Measurements from ENCODE around the gene STX8.

- TF ChIP-seq ZBTB17 (tag by site-specific recombination; IDR thresholded peaks at IDR 0.05) (no peak), REST (tag by site-specific recombination; IDR thresholded peaks at IDR 0.05) (no peak), HOXA7 (CRISPR knock-in tag; IDR thresholded peaks at IDR 0.05; ENCODE audit: borderline replicate concordance) (no peak), RBAK (tag by site-specific recombination; IDR thresholded peaks at IDR 0.05) (no peak), CTCF (tag by site-specific recombination; IDR thresholded peaks at IDR 0.05) (no peak), PRDM10 (tag by site-specific recombination; IDR thresholded peaks at IDR 0.05) (no peak), PATZ1 (tag by site-specific recombination; IDR thresholded peaks at IDR 0.05) (no peak), ZNF394 (tag by site-specific recombination; IDR thresholded peaks at IDR 0.05; ENCODE audit: borderline replicate concordance) (no peak), ZSCAN16 (tag by site-specific recombination; IDR thresholded peaks at IDR 0.05) (no peak), KLF1 (tag by site-specific recombination; IDR thresholded peaks at IDR 0.05) (no peak), ZNF324 (tag by site-specific recombination; IDR thresholded peaks at IDR 0.05) (no peak), ZNF391 (tag by site-specific recombination; IDR thresholded peaks at IDR 0.05; ENCODE audit: borderline replicate concordance, low read depth) (no peak), ZNF76 (tag by site-specific recombination; IDR thresholded peaks at IDR 0.05; ENCODE audit: borderline replicate concordance, low read depth) (no peak), ATF2 (tag by site-specific recombination; IDR thresholded peaks at IDR 0.05; ENCODE audit: low read depth) (no peak)
These were observed 36.4 kb upstream of the STX8 start for GRCh38 chr17:9612006-9612405.

Data from HEK293 (cell line).